GM19328 (cell line): ENCODE results near the gene SGMS1.

Source experiments
- ATAC-seq: cut with Tn5 transposase; IDR thresholded peaks from one replicate; pipeline ENCODE4 v1.9.1; 2021; ENCODE audit warnings: mild to moderate bottlenecking, moderate library complexity; ENCODE audit not compliant: unreplicated experiment

SGMS1 gene

DNA sequence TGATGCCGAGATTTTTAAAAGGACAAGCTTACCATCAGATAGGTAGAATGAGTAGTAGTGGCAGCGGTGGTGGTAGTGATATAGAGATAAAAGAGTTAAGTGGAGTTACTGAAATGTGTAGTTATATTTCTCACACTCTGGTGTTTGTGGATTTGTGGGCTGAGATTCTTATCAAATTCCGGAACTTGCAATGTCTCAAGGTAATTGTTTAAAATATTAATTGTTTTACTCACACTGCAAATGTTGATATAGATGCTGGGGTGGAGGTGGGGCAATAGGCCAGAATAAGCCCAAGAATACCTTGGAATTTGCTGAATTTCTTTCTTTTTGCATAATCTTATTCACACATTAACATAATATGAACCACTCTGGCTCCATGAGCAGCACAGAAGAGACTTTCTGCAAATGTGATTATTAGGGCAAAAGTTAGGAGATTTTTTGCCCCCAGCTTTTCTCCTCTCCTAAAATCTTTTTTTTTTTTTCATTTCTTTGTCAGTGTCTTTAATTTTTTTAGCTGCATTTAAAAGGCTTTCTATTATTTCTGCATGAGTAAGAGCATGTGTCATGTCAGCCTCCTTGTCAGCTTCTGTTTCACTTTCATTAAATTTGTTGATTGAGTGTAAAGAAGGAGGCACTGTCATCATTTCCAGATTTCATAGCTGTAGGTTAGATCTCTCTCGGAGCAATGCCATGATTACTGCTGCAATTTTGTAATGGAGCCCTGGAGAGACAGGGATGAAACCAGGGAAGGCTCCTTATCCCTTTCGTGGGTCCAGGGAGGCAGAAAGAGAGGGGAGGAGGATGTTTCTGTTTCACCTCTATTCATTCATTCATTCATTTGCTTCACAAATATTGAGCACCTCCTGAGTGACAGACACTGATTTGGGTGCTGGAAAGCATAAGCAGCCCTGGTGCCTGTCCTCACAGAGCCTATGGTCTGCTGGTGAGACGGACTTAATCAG, 13.1 kb upstream of the SGMS1 start:
- peak; percentile 90 for ATAC-seq

GRCh38 chr10:50635286-50635685, 11.5 kb upstream of the SGMS1 start:
- no peak for ATAC-seq

DNA sequence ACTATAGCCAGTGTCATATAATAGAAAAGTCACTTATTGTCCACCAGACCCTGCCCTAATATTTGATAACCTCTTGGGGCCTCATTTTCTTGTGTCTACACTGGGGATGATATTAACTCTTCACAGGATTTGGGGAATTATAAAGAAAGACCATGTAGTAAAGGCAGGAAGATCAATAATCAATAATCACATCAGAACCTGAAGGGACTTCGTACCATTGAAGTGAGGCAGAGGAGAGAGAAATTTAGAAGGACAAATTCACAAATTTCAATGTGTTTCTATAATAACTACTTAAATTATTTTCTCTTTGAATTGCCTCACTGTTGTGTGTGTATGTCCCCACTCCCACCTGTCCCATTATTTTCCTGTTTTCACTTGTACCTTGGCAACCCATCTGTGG, 10.7 kb upstream of the SGMS1 start:
- no peak for ATAC-seq

DNA sequence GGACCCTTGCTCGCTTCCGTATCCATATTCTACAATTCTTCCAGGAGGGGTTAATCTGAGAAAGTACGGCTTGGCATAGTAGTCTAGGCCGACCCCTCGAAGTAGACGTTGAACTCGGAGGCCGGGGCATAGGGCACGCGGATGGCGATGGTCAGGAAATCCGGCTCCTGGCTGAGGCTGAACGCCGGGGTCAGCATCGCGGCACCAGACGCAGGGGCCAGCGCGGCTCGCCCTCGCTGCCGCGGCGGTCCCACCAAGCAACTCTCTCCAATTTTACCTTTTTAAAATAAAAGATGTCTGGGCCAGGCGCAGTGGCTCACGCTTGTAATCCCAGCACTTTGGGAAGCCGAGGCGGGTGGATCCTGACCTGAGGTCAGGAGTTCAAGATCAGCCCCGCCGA, 7.3 kb upstream of the SGMS1 start:
- no peak for ATAC-seq

- no peak for ATAC-seq
Measured at GRCh38 chr10:50629495-50630122, 5.9 kb upstream of the SGMS1 start.

- ATAC-seq: no peak
Measured at GRCh38 chr10:50627896-50628295, 4.1 kb upstream of the SGMS1 start.

GRCh38 chr10:50627443-50627842, 3.7 kb upstream of the SGMS1 start:
- no peak for ATAC-seq

DNA sequence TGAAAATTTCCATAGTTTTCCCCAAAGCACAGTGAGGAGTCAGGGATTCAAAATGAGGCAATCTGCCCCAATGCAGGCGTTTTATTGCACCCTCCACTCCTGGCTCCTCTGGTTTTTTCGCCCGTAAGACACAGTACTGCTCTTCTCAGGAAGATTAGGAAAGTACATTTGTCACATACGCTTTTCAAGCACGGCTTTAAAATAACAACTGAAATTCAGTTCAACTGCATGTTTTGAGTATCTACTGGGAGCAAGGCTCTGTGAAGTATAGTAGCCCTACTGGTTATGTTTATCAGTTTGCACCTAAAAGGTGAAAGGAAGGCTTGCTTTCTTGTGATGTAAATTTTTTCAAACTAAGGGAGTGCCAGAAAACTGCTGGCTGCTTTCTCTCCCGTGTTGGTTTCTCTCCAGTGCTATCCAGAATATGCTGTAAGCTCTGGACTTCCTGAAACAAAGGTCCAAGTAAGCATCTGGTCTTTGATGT, 1.9 kb upstream of the SGMS1 start:
- no peak for ATAC-seq

DNA sequence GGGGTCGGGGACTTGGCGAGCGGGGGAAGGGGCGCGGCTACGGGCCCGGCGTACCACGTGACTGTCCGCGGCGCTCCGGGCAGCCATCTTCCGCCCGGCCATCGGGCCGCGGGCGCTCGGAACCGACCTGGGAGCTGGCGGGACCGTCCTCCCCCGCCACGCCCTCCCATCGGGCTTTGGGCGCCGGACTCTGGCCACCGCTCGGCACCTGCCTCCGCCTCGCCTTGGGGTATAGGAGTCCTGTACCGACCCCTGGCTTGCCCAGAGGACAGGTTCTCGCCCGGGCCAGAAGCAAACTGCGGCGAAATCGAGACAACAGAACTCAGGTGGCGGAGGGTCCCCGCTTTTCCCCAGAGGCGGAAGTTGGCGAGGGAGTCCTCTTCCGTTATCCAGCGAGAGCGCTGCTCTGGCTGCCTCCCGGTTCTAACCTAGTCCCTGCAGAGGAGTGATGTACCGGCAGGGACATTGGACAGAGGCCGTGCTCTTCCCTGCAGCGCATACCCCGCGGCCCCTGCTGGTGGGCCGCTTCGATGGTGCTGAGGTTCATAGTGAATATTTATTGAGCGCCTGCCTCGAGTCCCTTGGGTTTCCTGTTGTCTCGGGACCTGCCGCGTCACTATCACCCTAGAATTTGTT, 1.2 kb upstream of the SGMS1 start:
- peak; percentile 39 for ATAC-seq

GRCh38 chr10:50624413-50624865, 683 bp upstream of the SGMS1 start:
- ATAC-seq: peak; percentile 49

GRCh38 chr10:50622706-50623662, 772 bp downstream of the SGMS1 start:
- ATAC-seq: peak; percentile 7

DNA sequence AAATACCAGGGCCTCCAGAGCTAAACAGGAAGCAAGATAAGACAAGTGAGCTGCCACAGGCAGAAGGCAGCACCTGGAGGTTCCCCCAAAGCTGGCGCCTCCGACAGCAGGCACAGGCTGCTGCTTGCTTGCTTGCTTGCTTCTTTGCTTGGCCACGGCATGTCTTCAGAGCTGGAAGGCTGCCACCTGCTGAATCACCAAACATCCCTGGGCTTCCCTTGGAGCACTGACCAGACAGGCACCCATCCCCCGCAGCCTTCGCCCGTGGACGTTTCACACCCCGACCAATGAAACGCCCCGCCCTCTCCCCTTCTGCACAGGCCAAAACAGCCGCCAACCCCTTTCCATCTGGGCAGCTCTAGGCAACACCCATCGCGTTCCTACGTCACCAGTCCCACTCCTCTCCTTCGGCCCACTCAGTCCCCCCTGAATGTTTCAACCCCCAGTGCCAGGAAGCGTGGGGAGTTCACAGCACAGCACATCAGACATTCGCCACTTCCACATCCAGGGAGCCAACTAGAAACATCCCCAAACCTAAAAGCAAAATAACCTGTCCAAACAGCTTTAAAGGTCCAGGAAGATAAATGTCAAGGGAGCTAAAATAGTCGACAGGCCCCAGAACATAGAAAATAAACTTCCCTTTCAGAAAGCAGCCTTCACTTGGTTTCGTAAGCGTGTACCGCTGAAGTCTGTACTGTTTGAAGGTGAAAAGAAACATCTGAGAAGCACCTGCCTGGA, 1.6 kb downstream of the SGMS1 start:
- no peak for ATAC-seq

- ATAC-seq: no peak
Measured at GRCh38 chr10:50620899-50621298, 2.9 kb downstream of the SGMS1 start.

DNA sequence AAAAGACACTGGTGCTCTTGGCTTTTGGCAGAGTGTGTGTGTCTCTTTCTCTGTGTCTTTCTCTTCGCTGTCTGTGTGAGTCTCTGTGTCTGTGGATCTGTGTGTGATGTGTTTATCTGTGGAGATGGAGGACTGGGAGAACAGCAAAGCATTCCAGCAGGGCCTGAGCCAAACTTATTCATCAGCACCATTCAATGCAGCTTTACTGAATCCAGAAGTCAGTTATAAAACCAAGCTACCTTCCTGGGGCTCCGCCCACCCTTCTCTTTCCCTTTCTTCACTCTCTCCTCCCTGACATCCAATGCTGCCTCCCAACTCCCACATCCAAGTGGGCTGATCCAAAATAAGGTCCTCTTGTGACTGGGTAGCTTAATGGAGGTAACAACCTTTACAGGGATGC, 3.9 kb downstream of the SGMS1 start:
- ATAC-seq: no peak

DNA sequence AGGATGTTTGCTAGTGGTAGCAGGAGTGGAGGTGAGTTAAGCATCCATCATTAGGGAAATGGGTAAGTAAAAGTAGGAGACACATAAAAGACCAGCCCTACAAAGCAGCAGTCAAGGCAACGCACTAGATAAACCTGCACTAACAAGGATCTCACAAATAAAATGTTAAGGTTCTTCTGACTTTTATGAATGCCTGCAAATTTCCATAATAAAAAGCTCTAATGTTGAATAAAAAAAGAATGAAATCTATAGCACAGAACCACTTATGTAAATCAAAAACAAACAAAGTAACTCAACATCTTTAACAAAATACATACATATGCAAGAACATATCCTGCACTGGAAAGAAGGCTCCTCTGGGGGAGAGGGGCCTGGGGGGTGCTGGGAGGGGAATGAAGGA, 4.6 kb downstream of the SGMS1 start:
- no peak for ATAC-seq

DNA sequence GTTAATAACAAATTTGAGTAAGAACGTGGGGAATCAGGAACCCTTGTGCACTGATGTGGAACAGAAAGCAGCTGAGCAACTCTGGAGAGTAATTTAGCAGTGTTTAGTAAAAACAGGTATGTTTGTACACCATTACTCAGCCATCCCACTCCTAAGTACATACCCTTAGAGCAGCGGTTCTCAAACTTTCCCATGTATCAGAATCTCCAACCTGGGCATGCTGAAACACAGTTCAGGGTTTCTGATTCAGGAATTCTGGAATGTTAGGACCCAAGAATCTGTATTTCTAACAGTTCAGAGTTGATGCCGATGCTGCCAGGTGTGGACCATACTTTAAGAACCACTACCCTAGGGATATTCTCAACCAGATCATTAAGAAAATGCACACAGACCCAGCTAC, 5.1 kb downstream of the SGMS1 start:
- no peak for ATAC-seq

DNA sequence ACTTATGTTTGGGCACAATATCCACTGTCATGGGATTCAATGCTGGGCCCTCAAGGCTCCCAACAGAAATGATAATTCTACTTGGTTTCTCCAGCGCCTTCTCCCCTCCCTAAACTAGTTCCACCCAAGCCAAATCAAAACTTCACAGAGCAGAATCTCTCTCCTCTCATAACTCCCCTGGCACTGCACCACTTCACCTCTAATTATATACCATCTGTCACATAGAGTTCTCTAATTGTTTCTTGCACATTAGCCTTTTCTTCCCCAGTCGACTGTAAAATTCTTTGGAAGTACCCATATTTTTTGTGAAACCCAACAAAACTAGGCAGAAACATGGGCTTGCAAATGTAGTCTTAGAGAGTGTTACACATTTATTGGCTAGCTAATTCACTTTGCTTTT, 8.1 kb downstream of the SGMS1 start:
- ATAC-seq: no peak

DNA sequence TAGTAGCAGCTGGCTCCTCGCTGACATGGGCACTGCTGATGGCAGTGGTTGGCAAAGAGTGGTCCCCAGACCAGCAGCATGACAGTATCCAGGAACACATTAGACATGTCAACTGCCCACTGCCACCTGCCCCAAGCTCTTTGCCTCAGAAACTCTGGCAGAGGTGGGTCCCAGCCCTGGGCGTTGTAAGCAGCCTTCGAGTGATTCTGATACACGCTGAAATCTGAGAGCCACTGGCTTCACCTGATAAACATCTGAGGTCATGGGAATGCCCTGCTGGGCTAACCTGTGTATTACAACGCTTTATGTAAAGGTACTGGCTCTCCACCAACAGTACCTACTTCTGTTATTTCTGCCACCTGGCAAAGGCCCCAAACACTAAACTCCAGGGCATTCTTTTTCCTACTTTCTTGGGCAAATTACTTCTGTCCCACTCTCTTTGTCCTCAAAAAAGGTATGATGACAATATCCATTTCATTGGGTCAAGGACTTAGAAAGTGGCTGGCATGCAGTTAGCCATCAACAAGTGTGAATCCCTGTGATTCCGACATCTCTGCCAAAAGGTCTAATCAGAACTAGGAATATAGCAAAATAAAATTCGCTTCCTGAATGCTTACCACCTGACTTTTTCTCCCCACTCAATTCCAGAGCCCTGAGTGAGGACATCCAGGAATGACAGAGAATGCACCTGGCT, 9.2 kb downstream of the SGMS1 start:
- ATAC-seq: no peak
